GM19468 (cell line): ENCODE measurements around the gene HRC.
A peak's percentile ranks its signal among the peaks of the same experiment; 100 is the strongest.
"Not testable (repeated sequence)": the region's sequence is repeated elsewhere in the genome, so short reads cannot be mapped to it uniquely, and the experiment has no call there.

ENCODE experiments used
- ATAC-seq: cut with Tn5 transposase; IDR thresholded peaks from one replicate; pipeline ENCODE4 v1.9.1; 2021; ENCODE audit warnings: mild to moderate bottlenecking, moderate library complexity, moderate number of reproducible peaks; ENCODE audit not compliant: unreplicated experiment; ENCODE audit errors: extremely low read depth

HRC gene

GRCh38 chr19:49142866-49143335 is 12.3 kb downstream of the HRC start:
- no peak for ATAC-seq

GRCh38 chr19:49141352-49141751 is 13.8 kb downstream of the HRC start:
- ATAC-seq = no peak

- no peak for ATAC-seq
Measured at GRCh38 chr19:49140951-49141350, 14.2 kb downstream of the HRC start.

GRCh38 chr19:49136771-49137171 is 18.4 kb downstream of the HRC start:
- ATAC-seq = no peak

GRCh38 chr19:49135686-49136085 is 19.5 kb downstream of the HRC start:
- no peak for ATAC-seq

- ATAC-seq = no peak
Measured at GRCh38 chr19:49133621-49134454, 21.4 kb downstream of the HRC start.

- no peak for ATAC-seq
Measured at GRCh38 chr19:49132974-49133609, 22.1 kb downstream of the HRC start.

GRCh38 chr19:49130325-49130724 is 24.9 kb downstream of the HRC start:
- ATAC-seq = no peak

GRCh38 chr19:49129238-49129583 is 26.0 kb downstream of the HRC start:
- no peak for ATAC-seq

- no peak for ATAC-seq
Measured at GRCh38 chr19:49128545-49129237, 26.5 kb downstream of the HRC start.

GRCh38 chr19:49127674-49128544 is 27.3 kb downstream of the HRC start:
- peak; percentile 15 for ATAC-seq

GRCh38 chr19:49127225-49127624 is 28.0 kb downstream of the HRC start:
- not testable (repeated sequence) for ATAC-seq

GRCh38 chr19:49126575-49126974 is 28.6 kb downstream of the HRC start:
- no peak for ATAC-seq

- no peak for ATAC-seq
Measured at GRCh38 chr19:49125025-49125731, 30.0 kb downstream of the HRC start.

- not testable (repeated sequence) for ATAC-seq
Measured at GRCh38 chr19:49123285-49123684, 31.9 kb downstream of the HRC start.

- not testable (repeated sequence) for ATAC-seq
Measured at GRCh38 chr19:49121841-49122240, 33.4 kb downstream of the HRC start.

GRCh38 chr19:49120868-49121267 is 34.3 kb downstream of the HRC start:
- ATAC-seq = no peak

- no peak for ATAC-seq
Measured at GRCh38 chr19:49120325-49120683, 34.9 kb downstream of the HRC start.
